Measurements from ENCODE around the gene PNP. TPM values are rescaled to one million over a fixed set of nuclear protein-coding genes. Genes with fewer than 3 reads are reported as not detected.

PNP gene
- total and polyA plus RNA-seq, 2 of the 8 experiments (the other 6 are each of a cell fraction or from before 2014, with no cell fraction given) = 108 to 130 TPM

DNA sequence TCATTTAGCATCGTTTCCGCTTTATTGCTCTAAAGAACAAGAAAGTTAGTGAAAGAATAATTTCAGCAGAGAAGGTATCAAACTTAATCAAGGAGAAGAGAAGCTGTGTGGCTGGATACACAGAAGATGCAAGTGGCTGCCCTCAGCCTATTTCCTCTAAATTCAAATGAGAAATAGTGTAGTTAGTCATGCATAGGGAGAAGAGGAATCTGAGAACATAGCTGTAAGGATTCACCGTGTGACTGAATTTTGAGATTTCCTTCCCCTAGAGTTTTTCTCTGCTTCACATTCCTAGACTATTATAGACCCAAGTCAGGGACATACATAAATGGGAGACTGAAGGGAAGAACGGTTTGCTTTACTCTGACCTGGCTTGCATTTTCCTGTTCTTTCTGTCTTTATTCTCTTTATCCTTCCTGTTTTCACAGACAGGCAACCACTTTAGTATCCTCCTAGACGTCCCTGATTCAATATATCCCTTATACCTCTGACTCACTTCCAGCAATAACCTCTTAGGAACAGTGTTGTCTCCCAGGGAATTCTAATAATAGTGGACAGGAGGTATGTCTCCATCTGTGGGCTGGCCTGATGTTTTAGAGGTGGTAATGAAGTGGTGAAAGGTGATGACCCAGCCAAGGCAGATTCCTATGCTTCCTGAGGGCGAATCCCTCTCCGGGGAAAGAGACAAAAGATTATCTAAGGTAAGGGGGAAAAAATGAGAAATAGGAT lies 43.1 kb downstream of the PNP start (continued):
- TF ChIP-seq SP2 (IDR thresholded peaks at IDR 0.05; ENCODE audit: low read length) (no peak), HDAC6 (IDR thresholded peaks at IDR 0.05; ENCODE audit: low read depth, low read length) (no peak), SP1 (IDR thresholded peaks at IDR 0.05; ENCODE audit: low read depth, low read length) (no peak), POLR2A (IDR thresholded peaks at IDR 0.05; ENCODE audit: control extremely low read depth in 1 of 2, low read depth in 2 of 2, low read length in 2 of 2) (no peak), GABPA (IDR thresholded peaks at IDR 0.05; ENCODE audit: borderline replicate concordance, insufficient read depth, low read length) (no peak), PHF8 (conservative IDR thresholded peaks at IDR 0.05; ENCODE audit: low read depth, low read length) (no peak), ASH2L (IDR thresholded peaks at IDR 0.05; ENCODE audit: low read length) (no peak)
